ACC112 (cell line): ENCODE measurements around the gene TTYH1.
"Not testable (repeated sequence)": the region's sequence is repeated elsewhere in the genome, so short reads cannot be mapped to it uniquely, and the experiment has no call there.

Source experiments
- H2AFZ ChIP-seq: fragments of 200-600 bp; sonication (generic); one replicate; pipeline ENCODE4 v1.6.0; 2017; ENCODE audit warnings: antibody characterized with exemption, low read length; ENCODE audit not compliant: unreplicated experiment
- H3K27ac ChIP-seq: fragments of 200-600 bp; sonication (generic); 2 replicates; pipeline ENCODE4 v1.5.1; 2014; ENCODE audit warnings: low read depth, mild to moderate bottlenecking, antibody characterized with exemption, low read length, moderate library complexity
- H3K27me3 ChIP-seq: fragments of 200-600 bp; sonication (generic); 2 replicates; pipeline ENCODE4 v1.6.1; 2014; ENCODE audit warnings: mild to moderate bottlenecking, antibody characterized with exemption, low read length, moderate library complexity, mixed read lengths; ENCODE audit not compliant: insufficient read depth
- H3K36me3 ChIP-seq: fragments of 200-600 bp; sonication (generic); 2 replicates; pipeline ENCODE4 v1.6.1; 2016; ENCODE audit warnings: mild to moderate bottlenecking, antibody characterized with exemption, low read length, moderate library complexity, mixed read lengths; ENCODE audit not compliant: insufficient read depth
- H3K4me1 ChIP-seq: fragments of 200-600 bp; sonication (generic); one replicate; pipeline ENCODE4 v1.6.1; 2016; ENCODE audit warnings: low read length, mixed read lengths; ENCODE audit not compliant: insufficient read depth, unreplicated experiment, control insufficient read depth
- H3K4me3 ChIP-seq: fragments of 200-600 bp; sonication (generic); 2 replicates; pipeline ENCODE4 v1.5.1; 2014; ENCODE audit warnings: mild to moderate bottlenecking, low read depth, low read length
- H3K79me2 ChIP-seq: fragments of 200-600 bp; sonication (generic); one replicate; pipeline ENCODE4 v1.6.0; 2016; ENCODE audit warnings: low read length; ENCODE audit not compliant: control insufficient read depth, unreplicated experiment, insufficient read depth

Gene TTYH1

GRCh38 chr19:54439174-54439851, 24.0 kb downstream of the TTYH1 start:
- H3K79me2 ChIP-seq, result no peaks in the 10 kb centered on the region
- H3K27ac ChIP-seq, result no peak overlapping the region
- no peak overlapping the region for H2AFZ ChIP-seq
- H3K27me3 ChIP-seq, result no peaks in the 10 kb centered on the region
- H3K36me3 ChIP-seq, result no peaks in the 10 kb centered on the region
- no peaks in the 10 kb centered on the region for H3K4me1 ChIP-seq
- H3K4me3 ChIP-seq, result no peak overlapping the region

GRCh38 chr19:54440641-54441040, 25.4 kb downstream of the TTYH1 start:
- H3K27me3 ChIP-seq, result no peaks in the 10 kb centered on the region
- no peaks in the 10 kb centered on the region for H3K79me2 ChIP-seq
- no peaks in the 10 kb centered on the region for H3K36me3 ChIP-seq

GRCh38 chr19:54444737-54445136, 29.5 kb downstream of the TTYH1 start:
- H3K4me1 ChIP-seq, result peaks cover 6% of the 10 kb centered on the region
- H3K79me2 ChIP-seq, result peaks cover 21% of the 10 kb centered on the region
- H3K36me3 ChIP-seq, result no peaks in the 10 kb centered on the region
- no peak overlapping the region for H3K4me3 ChIP-seq
- no peaks in the 10 kb centered on the region for H3K27me3 ChIP-seq
- no peak overlapping the region for H3K27ac ChIP-seq
- no peak overlapping the region for H2AFZ ChIP-seq

More at GRCh38 chr19:54440641-54441040, 25.4 kb downstream of the TTYH1 start:
- no peak overlapping the region for H3K4me3 ChIP-seq
- H3K4me1 ChIP-seq, result no peaks in the 10 kb centered on the region
- no peak overlapping the region for H2AFZ ChIP-seq
- no peak overlapping the region for H3K27ac ChIP-seq

GRCh38 chr19:54446349-54446748, 31.1 kb downstream of the TTYH1 start:
- not testable (repeated sequence) for H3K36me3 ChIP-seq, H3K27ac ChIP-seq, H3K4me3 ChIP-seq, H3K27me3 ChIP-seq, H2AFZ ChIP-seq
- peaks cover 13% of the 10 kb centered on the region for H3K4me1 ChIP-seq
- peaks cover 37% of the 10 kb centered on the region for H3K79me2 ChIP-seq

- Histone ChIP-seq H3K27ac (peak overlapping the region; percentile 93), H3K79me2 (peaks cover 55% of the 10 kb centered on the region), H3K36me3 (peaks cover 9% of the 10 kb centered on the region; the same call in 1 of the 2 replicates), H3K27me3 (no peaks in the 10 kb centered on the region), H3K4me3 (peak overlapping the region; percentile 98), H2AFZ (peak overlapping the region; percentile 13), H3K4me1 (peaks cover 18% of the 10 kb centered on the region)
Measured at GRCh38 chr19:54448040-54448773, 32.9 kb downstream of the TTYH1 start.

GRCh38 chr19:54448774-54449700, 33.8 kb downstream of the TTYH1 start, which contains the start of gene LENG8:
Gene LENG8, plus strand, starts transcription at chr19:54449199. Its CDS starts 2,146 bp downstream, at chr19:54451345.
- peaks cover 64% of the 10 kb centered on the region for H3K79me2 ChIP-seq

GRCh38 chr19:54449701-54450069, 34.4 kb downstream of the TTYH1 start:
- H2AFZ ChIP-seq, result no peak overlapping the region

More at GRCh38 chr19:54448774-54449700, 33.8 kb downstream of the TTYH1 start, which contains the start of gene LENG8:
- H3K4me3 ChIP-seq, result peak within 1 kb of the TSS; percentile 98
- H3K27ac ChIP-seq, result peak within 1 kb of the TSS; percentile 93
- H3K36me3 ChIP-seq, result peaks cover 9% of the 10 kb centered on the region; the same call in 1 of the 2 replicates
- peaks cover 18% of the 10 kb centered on the region for H3K4me1 ChIP-seq
- H3K27me3 ChIP-seq, result no peaks in the 10 kb centered on the region
- peak within 1 kb of the TSS; percentile 13 for H2AFZ ChIP-seq

GRCh38 chr19:54451331-54451871, 36.1 kb downstream of the TTYH1 start:
- peaks cover 18% of the 10 kb centered on the region for H3K4me1 ChIP-seq
- H3K27me3 ChIP-seq, result no peaks in the 10 kb centered on the region
- peak overlapping the region; percentile 98 for H3K4me3 ChIP-seq
- H3K27ac ChIP-seq, result peak overlapping the region; percentile 64
- no peak overlapping the region for H2AFZ ChIP-seq
- peaks cover 13% of the 10 kb centered on the region; the same call in 1 of the 2 replicates for H3K36me3 ChIP-seq
- peaks cover 70% of the 10 kb centered on the region for H3K79me2 ChIP-seq

More at GRCh38 chr19:54449701-54450069, 34.4 kb downstream of the TTYH1 start:
- peaks cover 67% of the 10 kb centered on the region for H3K79me2 ChIP-seq
- peaks cover 13% of the 10 kb centered on the region; the same call in 1 of the 2 replicates for H3K36me3 ChIP-seq
- peaks cover 18% of the 10 kb centered on the region for H3K4me1 ChIP-seq
- H3K27me3 ChIP-seq, result no peaks in the 10 kb centered on the region
- peak overlapping the region; percentile 98 for H3K4me3 ChIP-seq
- peak overlapping the region; percentile 93 for H3K27ac ChIP-seq

- H3K79me2 ChIP-seq, result peaks cover 67% of the 10 kb centered on the region
Measured at GRCh38 chr19:54451997-54452396, 36.7 kb downstream of the TTYH1 start.

GRCh38 chr19:54452626-54453025, 37.4 kb downstream of the TTYH1 start:
- Histone ChIP-seq H3K27ac (no peak overlapping the region), H2AFZ (no peak overlapping the region), H3K27me3 (no peaks in the 10 kb centered on the region), H3K4me3 (no peak overlapping the region), H3K36me3 (peaks cover 13% of the 10 kb centered on the region; the same call in 1 of the 2 replicates), H3K79me2 (peaks cover 63% of the 10 kb centered on the region), H3K4me1 (peaks cover 11% of the 10 kb centered on the region)

More at GRCh38 chr19:54451997-54452396, 36.7 kb downstream of the TTYH1 start:
- Histone ChIP-seq H3K4me1 (peaks cover 15% of the 10 kb centered on the region), H3K27ac (peak overlapping the region; percentile 64), H3K27me3 (no peaks in the 10 kb centered on the region), H2AFZ (no peak overlapping the region), H3K36me3 (peaks cover 13% of the 10 kb centered on the region; the same call in 1 of the 2 replicates), H3K4me3 (peak overlapping the region; percentile 98; the same call in 1 of the 2 replicates)
